Loucy (cell line): Measurements from ENCODE around the gene MYLK3.
A peak's percentile ranks its signal among the peaks of the same experiment; 100 is the strongest.

ENCODE experiments used
- H2AFZ ChIP-seq: fragments of 200-600 bp; sonication (generic); 2 replicates; pipeline ENCODE4 v1.6.0; 2016; ENCODE audit warnings: antibody characterized with exemption, mild to moderate bottlenecking, low read length, moderate library complexity
- H3F3A ChIP-seq: fragments of 200-600 bp; 2 replicates; pipeline ENCODE4 v1.6.0; 2016; ENCODE audit warnings: antibody characterized with exemption, low read depth, mild to moderate bottlenecking
- H3K27me3 ChIP-seq: fragments of 200-600 bp; sonication (generic); 2 replicates; pipeline ENCODE4 v1.6.1; 2014; ENCODE audit warnings: low read length, mild to moderate bottlenecking; ENCODE audit not compliant: insufficient read depth, poor library complexity, severe bottlenecking
- H3K36me3 ChIP-seq: fragments of 200-600 bp; sonication (generic); 2 replicates; pipeline ENCODE4 v1.6.1; 2016; ENCODE audit warnings: low read length; ENCODE audit not compliant: insufficient read depth
- H3K4me1 ChIP-seq: fragments of 200-600 bp; sonication (generic); 2 replicates; pipeline ENCODE4 v1.5.1; 2014; ENCODE audit warnings: low read length, mild to moderate bottlenecking; ENCODE audit not compliant: insufficient read depth, poor library complexity, severe bottlenecking
- H3K4me2 ChIP-seq: fragments of 200-600 bp; sonication (generic); 2 replicates; pipeline ENCODE4 v1.6.0; 2014; ENCODE audit warnings: antibody characterized with exemption, low read length, low read depth, mild to moderate bottlenecking; ENCODE audit not compliant: poor library complexity, severe bottlenecking
- H3K4me3 ChIP-seq: fragments of 200-600 bp; sonication (generic); 2 replicates; pipeline ENCODE4 v1.5.1; 2014; ENCODE audit warnings: low read length, mild to moderate bottlenecking, mixed read lengths; ENCODE audit not compliant: poor library complexity, severe bottlenecking
- H3K79me2 ChIP-seq: fragments of 200-600 bp; sonication (generic); 2 replicates; pipeline ENCODE4 v1.6.1; 2014; ENCODE audit warnings: low read length; ENCODE audit not compliant: insufficient read depth
- H3K9ac ChIP-seq: fragments of 200-600 bp; sonication (generic); 2 replicates; pipeline ENCODE4 v1.6.0; 2014; ENCODE audit warnings: mild to moderate bottlenecking, low read depth, low read length, moderate library complexity; ENCODE audit not compliant: poor library complexity, severe bottlenecking
- H3K9me2 ChIP-seq: fragments of 200-600 bp; sonication (generic); replicated peaks from 2 replicates; pipeline ENCODE4 v1.6.1; 2016; ENCODE audit warnings: low read depth, low read length, mixed read lengths
- H3K9me3 ChIP-seq: fragments of 200-600 bp; sonication (generic); 2 replicates; pipeline ENCODE4 v1.6.1; 2014; ENCODE audit warnings: mild to moderate bottlenecking, antibody characterized with exemption, low read length, low read depth; ENCODE audit not compliant: insufficient read depth
- H4K20me1 ChIP-seq: fragments of 200-600 bp; sonication (generic); 2 replicates; pipeline ENCODE4 v1.6.0; 2014; ENCODE audit warnings: antibody characterized with exemption, low read length, mild to moderate bottlenecking; ENCODE audit not compliant: insufficient read depth, poor library complexity, severe bottlenecking
- CTCF ChIP-seq: fragments of 200-600 bp; sonication (generic); conservative IDR thresholded peaks from 2 replicates; pipeline ENCODE4 v1.5.1; 2014; ENCODE audit warnings: mild to moderate bottlenecking, antibody characterized with exemption, low read length
- EZH2phosphoT487 ChIP-seq: fragments of 200-600 bp; IDR thresholded peaks from 2 replicates; pipeline ENCODE4 v1.6.1; 2018; ENCODE audit warnings: antibody characterized with exemption, mild to moderate bottlenecking, moderate library complexity, borderline replicate concordance

The MYLK3 gene

GRCh38 chr16:46662123-46662522 lies 86.0 kb downstream of the MYLK3 start:
- Histone ChIP-seq H3K9me2 (no peaks in the 10 kb centered on the region), H3F3A (no peaks in the 10 kb centered on the region), H3K9ac (no peak overlapping the region), H2AFZ (no peak overlapping the region), H3K4me2 (no peak overlapping the region), H3K27me3 (no peaks in the 10 kb centered on the region), H3K79me2 (no peaks in the 10 kb centered on the region), H3K9me3 (no peaks in the 10 kb centered on the region), H3K4me1 (peaks cover 5% of the 10 kb centered on the region), H4K20me1 (no peaks in the 10 kb centered on the region), H3K4me3 (no peak overlapping the region), H3K36me3 (peaks cover 51% of the 10 kb centered on the region; the same call in 1 of the 2 replicates)
- TF ChIP-seq CTCF (no peak), EZH2phosphoT487 (no peak)

GRCh38 chr16:46658925-46659324 lies 89.2 kb downstream of the MYLK3 start:
- Histone ChIP-seq H3K4me2 (peak overlapping the region; percentile 47), H3K9me2 (no peaks in the 10 kb centered on the region), H3K9ac (peak overlapping the region; percentile 31), H4K20me1 (no peaks in the 10 kb centered on the region), H2AFZ (no peak overlapping the region), H3K4me1 (peaks cover 5% of the 10 kb centered on the region), H3K79me2 (no peaks in the 10 kb centered on the region), H3F3A (no peaks in the 10 kb centered on the region), H3K36me3 (peaks cover 34% of the 10 kb centered on the region; the same call in 1 of the 2 replicates), H3K27me3 (no peaks in the 10 kb centered on the region), H3K4me3 (peak overlapping the region; percentile 38), H3K9me3 (no peaks in the 10 kb centered on the region)
- TF ChIP-seq CTCF (peak; percentile 32; the same call in 1 of the 2 replicates), EZH2phosphoT487 (no peak)
